Activated B cell treated with CpG ODN at 0.5 μM for 24 hours (primary cell): Measurements from ENCODE around the gene GNGT2. TPM values are rescaled to one million over a fixed set of nuclear protein-coding genes. Genes with fewer than 3 reads are reported as not detected.

Source experiments
- ATAC-seq: fragments of 200-7000 bp; cut with Tn5 transposase; one replicate; pipeline ENCODE4 v1.10.0; 2021; ENCODE audit warnings: low read depth, mild to moderate bottlenecking, moderate library complexity
- CTCF ChIA-PET: fragments of 350-600 bp; sonication (Branson Sonifier 250); formaldehyde crosslinking; loops from one replicate; lab custom pipeline; 2021; ENCODE audit warnings: antibody characterized with exemption; lab: Charles Lee
- POLR2A ChIA-PET: fragments of 350-600 bp; sonication (Branson Sonifier 250); formaldehyde crosslinking; loops from one replicate; lab custom pipeline; 2021; ENCODE audit warnings: antibody characterized with exemption; lab: Charles Lee
- DNase-seq: peaks from one replicate; pipeline ENCODE4 v3.0.0; 2022
- H3K27ac Mint-ChIP-seq: one replicate; pipeline ENCODE4 v1.8.0; 2020; ENCODE audit warnings: mixed read lengths
- H3K27me3 Mint-ChIP-seq: one replicate; pipeline ENCODE4 v1.8.0; 2021; ENCODE audit warnings: mixed read lengths
- H3K36me3 Mint-ChIP-seq: one replicate; pipeline ENCODE4 v1.8.0; 2021; ENCODE audit warnings: low read depth, mixed read lengths
- H3K4me1 Mint-ChIP-seq: one replicate; pipeline ENCODE4 v1.8.0; 2021; ENCODE audit warnings: mixed read lengths
- H3K4me3 Mint-ChIP-seq: one replicate; pipeline ENCODE4 v1.8.0; 2020; ENCODE audit warnings: mild to moderate bottlenecking, mixed read lengths
- H3K9me3 Mint-ChIP-seq: one replicate; pipeline ENCODE4 v1.8.0; 2020; ENCODE audit warnings: mixed read lengths
- intact Hi-C: fragments of 100-400 bp; cut with micrococcal nuclease; formaldehyde crosslinking; loops from one replicate; pipeline ENCODE4 v1.15.1; 2024
- total RNA-seq: library from RNA; stranded (reverse); gene quantifications from 2 replicates; pipeline ENCODE4 v1.2.3, GENCODE V29; 2022
- TF ChIP-seq, protein P1 (sequence below): fragments of 200-600 bp; IDR thresholded peaks from one replicate; pipeline ENCODE4 v1.8.0; 2022; ENCODE audit warnings: antibody characterized with exemption, mild to moderate bottlenecking

Gene GNGT2
- total RNA-seq, 1 donor from 2014 or later = 9.8 TPM

DNA sequence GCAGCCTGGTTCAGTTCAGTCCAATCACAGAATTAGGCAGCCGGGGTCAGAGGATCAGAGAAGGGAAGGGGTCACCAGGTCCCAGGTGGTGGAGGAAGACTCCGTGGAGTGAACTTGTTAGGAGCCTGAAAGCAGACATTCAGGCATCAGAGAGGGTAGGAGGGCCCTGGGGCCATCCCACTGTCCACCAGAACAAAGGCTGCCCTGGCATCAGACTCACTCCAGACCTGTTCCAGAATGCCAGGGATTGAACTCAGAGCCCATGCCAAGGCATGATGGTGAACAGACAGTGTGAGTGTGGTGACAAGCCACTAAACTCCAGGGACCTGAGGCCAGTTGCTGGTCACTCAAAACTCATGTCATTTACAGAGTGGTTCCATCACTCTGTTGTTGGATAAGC lies 40.2 kb downstream of the GNGT2 start:
- intact Hi-C loops = no loop called here
- H3K36me3 Mint-ChIP-seq = peaks cover 2% of the 10 kb centered on the region
- H3K9me3 Mint-ChIP-seq = peaks cover 22% of the 10 kb centered on the region
- CTCF ChIA-PET = interaction anchor here (1.2 kb wide), 1 partner anchor 10 kb away, joined by 3 read pairs; no protein-coding TSS in a partner anchor
- H3K27ac Mint-ChIP-seq = no peak overlapping the region
- no peaks in the 10 kb centered on the region for H3K4me1 Mint-ChIP-seq
- ATAC-seq (no peak), DNase-seq (no peak)
- peaks cover 59% of the 10 kb centered on the region for H3K27me3 Mint-ChIP-seq
- no peak overlapping the region for H3K4me3 Mint-ChIP-seq
- POLR2A ChIA-PET = no interaction called here
- TF ChIP-seq, protein P1, sequence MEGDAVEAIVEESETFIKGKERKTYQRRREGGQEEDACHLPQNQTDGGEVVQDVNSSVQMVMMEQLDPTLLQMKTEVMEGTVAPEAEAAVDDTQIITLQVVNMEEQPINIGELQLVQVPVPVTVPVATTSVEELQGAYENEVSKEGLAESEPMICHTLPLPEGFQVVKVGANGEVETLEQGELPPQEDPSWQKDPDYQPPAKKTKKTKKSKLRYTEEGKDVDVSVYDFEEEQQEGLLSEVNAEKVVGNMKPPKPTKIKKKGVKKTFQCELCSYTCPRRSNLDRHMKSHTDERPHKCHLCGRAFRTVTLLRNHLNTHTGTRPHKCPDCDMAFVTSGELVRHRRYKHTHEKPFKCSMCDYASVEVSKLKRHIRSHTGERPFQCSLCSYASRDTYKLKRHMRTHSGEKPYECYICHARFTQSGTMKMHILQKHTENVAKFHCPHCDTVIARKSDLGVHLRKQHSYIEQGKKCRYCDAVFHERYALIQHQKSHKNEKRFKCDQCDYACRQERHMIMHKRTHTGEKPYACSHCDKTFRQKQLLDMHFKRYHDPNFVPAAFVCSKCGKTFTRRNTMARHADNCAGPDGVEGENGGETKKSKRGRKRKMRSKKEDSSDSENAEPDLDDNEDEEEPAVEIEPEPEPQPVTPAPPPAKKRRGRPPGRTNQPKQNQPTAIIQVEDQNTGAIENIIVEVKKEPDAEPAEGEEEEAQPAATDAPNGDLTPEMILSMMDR = no peak

DNA sequence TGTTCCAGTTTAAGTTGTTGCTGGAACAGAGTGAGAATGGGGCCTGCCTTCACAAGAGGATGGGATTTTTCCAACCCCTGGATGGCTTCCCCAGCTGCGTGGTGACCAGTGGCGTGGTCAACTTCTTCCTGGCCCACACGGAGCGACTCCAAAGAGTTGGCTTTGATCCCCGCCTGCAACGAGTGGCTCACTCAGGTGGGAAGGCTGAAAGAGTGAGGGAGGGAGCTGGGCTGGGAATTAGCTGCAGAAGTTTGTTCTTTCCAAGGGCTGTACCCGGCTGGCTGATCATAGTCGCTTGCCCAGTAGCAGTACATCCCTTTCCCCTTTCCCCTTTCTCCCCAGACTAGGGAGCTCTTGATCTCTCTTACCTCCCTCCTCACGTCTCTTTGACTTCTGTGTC lies 41.7 kb downstream of the GNGT2 start:
- intact Hi-C loops = no loop called here
- no peak overlapping the region for H3K27ac Mint-ChIP-seq
- ChIA-PET POLR2A (no interaction called here), CTCF (no interaction called here)
- DNase-seq (no peak), ATAC-seq (no peak)
- H3K4me3 Mint-ChIP-seq = no peak overlapping the region
- TF ChIP-seq, protein P1 = no peak
- H3K4me1 Mint-ChIP-seq = no peaks in the 10 kb centered on the region
- peaks cover 11% of the 10 kb centered on the region for H3K9me3 Mint-ChIP-seq
- H3K36me3 Mint-ChIP-seq = no peaks in the 10 kb centered on the region
- H3K27me3 Mint-ChIP-seq = peaks cover 59% of the 10 kb centered on the region

DNA sequence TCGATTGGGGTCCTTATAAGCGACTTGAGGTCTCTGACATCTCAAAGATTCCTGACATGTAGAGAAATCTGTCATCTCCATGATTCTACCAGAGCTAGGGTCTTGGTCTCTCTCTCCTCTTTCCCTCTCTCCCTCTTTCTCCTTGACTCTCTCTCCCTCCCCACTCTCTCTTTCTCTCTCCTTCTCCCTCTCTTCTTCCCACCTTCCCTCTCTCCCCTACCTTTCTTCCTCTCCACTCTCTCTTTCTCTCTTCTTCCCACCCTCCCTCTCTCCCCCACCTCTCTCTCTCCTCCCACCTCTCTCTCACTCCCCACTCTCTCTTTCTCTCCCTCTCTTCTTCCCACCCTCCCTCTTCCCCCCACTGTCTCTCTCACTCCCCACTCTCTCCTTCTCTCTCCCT lies 45.2 kb downstream of the GNGT2 start:
- CTCF ChIA-PET = no interaction called here
- Mint-ChIP-seq H3K27ac (no peak overlapping the region), H3K4me1 (no peaks in the 10 kb centered on the region), H3K36me3 (no peaks in the 10 kb centered on the region), H3K9me3 (no peaks in the 10 kb centered on the region), H3K4me3 (no peak overlapping the region), H3K27me3 (peaks cover 39% of the 10 kb centered on the region)
- POLR2A ChIA-PET = no interaction called here
- TF ChIP-seq, protein P1 = no peak
- ATAC-seq (no peak), DNase-seq (no peak)
- intact Hi-C loops = no loop called here

DNA sequence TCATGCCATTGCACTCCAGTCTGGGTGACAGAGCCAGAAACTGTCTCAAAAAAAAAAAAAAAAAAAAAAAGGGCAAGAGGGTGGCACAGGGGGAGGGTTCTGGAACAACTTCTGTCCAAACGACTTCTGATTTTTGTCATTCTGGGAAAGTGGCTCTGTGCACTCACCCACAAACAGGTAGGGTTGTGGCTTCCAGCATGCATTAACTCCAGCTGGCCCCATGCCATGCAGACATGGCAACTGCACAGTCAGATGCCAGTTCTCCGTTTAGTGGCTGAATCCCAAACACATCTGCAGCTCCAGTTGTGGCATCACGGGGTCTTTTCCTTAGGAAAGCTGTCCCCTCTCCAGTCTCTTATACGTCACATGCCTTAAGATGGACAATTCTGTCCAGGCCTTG lies 47.5 kb downstream of the GNGT2 start:
- CTCF ChIA-PET = no interaction called here
- Mint-ChIP-seq H3K27me3 (peaks cover 31% of the 10 kb centered on the region), H3K27ac (no peak overlapping the region), H3K9me3 (no peaks in the 10 kb centered on the region), H3K36me3 (no peaks in the 10 kb centered on the region), H3K4me1 (no peaks in the 10 kb centered on the region), H3K4me3 (no peak overlapping the region)
- TF ChIP-seq, protein P1 = no peak
- no peak for ATAC-seq
- intact Hi-C loops = no loop called here
- no peak for DNase-seq
- POLR2A ChIA-PET = no interaction called here

DNA sequence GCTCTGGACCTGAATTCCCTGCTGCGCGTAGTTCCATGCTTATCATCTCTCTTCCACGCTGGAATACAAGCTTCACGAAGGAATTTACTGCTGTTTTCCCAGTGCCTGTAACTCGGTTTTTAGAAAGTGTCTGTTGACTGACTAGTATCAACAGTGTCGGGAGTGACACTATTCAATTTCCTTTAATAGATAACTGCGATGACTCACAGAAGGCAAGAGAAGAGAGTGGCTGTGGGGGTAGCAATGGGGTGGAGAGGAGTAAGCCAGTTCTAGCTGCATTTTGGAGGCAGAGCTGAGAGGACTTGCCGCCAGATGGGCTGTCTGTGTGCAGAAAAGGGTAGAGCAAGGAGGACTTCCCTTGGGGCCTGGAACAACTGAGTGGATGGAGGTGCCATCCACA lies 52.6 kb downstream of the GNGT2 start:
- ChIA-PET CTCF (no interaction called here), POLR2A (interaction anchor here (0.9 kb wide), 1 partner anchor 13 kb away, joined by 3 read pairs; no protein-coding TSS in a partner anchor)
- H3K27me3 Mint-ChIP-seq = peaks cover 26% of the 10 kb centered on the region
- intact Hi-C loops = no loop called here
- H3K4me3 Mint-ChIP-seq = no peak overlapping the region
- ATAC-seq = no peak
- no peaks in the 10 kb centered on the region for H3K36me3 Mint-ChIP-seq
- TF ChIP-seq, protein P1 = no peak
- DNase-seq = no peak
- H3K4me1 Mint-ChIP-seq = no peaks in the 10 kb centered on the region
- H3K9me3 Mint-ChIP-seq = no peaks in the 10 kb centered on the region
- no peak overlapping the region for H3K27ac Mint-ChIP-seq
